GM12872 (cell line): ENCODE measurements around the gene ANO8.

Experiments
- CTCF ChIP-seq: IDR thresholded peaks from 3 replicates; pipeline ENCODE4 v1.5.1; 2011; ENCODE audit warnings: low read depth, mild to moderate bottlenecking, low read length, moderate library complexity; ENCODE audit not compliant: insufficient read depth

ANO8 gene

GRCh38 chr19:17328517-17329365 lies 5.9 kb downstream of the ANO8 start:
- no peak for TF ChIP-seq CTCF

- TF ChIP-seq CTCF: no peak
Measured at GRCh38 chr19:17327654-17328516, 6.8 kb downstream of the ANO8 start.

DNA sequence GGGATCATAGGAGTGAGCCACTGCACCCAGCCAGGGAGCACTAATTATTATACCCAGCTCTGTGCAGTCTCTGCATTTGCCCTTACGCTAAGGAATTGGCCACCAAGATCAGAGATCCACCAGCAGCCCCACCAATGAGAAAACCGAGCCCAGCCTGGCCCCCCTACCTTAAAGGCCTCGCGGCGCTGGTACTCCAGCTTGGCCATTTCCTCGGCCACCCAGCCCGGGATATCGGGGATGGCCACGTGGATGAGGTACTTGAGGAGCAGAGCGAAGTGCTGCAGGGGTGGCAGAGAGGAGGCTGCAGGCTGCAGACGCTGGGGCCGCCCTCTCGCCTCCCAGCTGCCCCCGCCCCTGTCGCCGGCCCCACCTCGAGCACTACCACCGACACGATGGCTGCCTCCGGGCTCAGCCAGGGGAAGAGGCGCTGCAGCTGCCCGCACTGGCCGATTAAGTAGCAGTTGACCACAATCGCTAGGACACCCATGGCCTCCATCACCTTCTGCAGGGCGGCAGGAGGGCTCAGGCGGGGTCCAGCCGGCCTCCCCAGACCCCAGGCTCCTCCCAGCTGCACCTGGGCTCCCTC lies 7.5 kb downstream of the ANO8 start:
- TF ChIP-seq CTCF: no peak

DNA sequence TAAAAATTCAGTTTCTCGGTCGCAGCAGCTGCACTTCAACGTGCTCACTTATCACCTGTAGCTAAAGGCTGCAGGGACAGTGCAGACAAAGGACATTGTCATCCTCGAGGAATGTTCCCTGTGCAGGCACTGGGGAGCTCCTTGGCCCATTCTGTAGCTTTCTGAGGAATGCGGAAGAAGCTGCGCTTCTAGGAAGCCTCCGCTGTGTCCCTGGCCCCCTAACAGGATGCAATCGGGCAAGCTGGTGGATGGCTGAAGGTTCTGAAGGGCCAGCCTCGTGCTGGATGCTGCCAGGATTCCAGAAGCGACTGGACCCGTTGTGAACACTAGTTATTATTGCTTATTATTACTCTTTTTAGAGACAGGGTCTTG lies 8.1 kb downstream of the ANO8 start:
- no peak for TF ChIP-seq CTCF

DNA sequence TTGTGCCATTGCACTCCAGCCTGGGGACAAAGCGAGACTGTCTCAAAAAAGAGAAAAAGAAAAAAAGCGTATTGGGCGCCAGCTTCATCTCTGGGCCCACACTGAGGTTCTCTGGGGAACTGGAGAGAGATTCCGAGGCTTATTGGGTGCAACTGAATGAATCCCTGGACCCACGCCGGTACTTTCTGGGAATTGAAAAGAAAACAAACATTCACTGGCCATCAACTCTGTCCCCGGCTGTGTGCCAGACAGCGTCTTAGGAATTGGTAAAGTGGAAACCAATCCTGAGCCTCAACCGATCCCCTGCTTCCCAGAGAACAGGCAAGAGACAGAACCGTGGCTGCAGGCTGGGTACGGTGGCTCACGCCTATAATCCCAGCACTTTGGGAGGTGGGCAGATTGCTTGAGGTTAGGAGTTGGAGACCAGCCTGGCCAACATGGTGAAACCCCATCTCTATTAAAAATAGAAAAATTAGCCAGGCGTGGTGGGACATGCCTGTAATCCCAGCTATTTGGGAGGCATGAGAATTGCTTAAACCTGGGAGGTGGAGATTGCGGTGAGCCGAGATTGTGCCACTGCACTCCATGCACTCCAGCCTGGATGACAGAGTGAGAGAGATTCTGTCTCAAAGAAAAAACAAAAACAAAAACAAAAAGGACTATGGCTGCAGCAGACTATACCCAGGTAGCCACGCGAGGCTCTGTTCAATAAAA lies 8.6 kb downstream of the ANO8 start:
- no peak for TF ChIP-seq CTCF

DNA sequence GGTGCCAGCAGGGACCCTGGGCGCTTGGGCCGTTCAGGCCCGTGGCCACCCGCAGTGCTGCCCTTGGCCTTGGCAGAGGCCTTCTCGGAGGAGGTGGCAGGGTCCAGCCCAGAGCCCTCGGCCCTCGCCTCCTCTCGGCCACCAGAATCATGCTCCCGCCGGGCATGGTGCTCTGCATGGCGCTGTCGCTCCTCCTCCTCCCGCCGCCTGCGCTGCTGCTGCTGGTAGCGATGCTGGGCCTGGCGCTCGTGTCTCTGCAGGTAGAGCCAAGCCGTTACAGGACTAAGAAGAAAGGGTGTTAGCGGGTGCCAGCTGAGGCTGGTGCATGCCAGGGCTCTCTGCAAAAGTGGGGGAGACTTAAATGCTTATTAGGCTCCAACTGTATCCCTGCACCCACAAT lies 9.5 kb downstream of the ANO8 start:
- no peak for TF ChIP-seq CTCF
